ENCODE results near the gene CSAD. TPM values are rescaled to one million over a fixed set of nuclear protein-coding genes. Genes with fewer than 3 reads are reported as not detected.

CSAD gene
- total RNA-seq, 4 donors from 2014 or later = 4.1 to 67.6 (median 42.6) TPM

DNA sequence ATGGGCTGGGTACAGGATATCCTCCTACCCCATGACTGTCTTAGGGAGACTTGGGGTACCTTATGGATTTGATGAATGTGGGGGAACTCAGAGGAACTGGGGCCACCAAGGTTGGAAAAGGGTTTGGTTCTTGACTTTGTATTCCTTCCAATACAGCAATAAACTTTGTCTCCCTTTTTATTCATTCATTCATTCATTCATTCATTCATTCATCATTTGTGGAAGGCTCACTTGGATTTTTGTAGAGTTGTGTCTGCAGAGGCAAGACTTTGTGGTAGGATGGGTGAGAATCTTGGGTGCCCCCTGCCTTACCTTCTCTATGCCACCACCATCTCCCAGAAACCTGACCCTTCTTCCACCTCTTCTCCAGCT, 56.4 kb downstream of the CSAD start:
- DNase-seq = no peak
- Histone ChIP-seq H3K9me3 (no peaks in the 10 kb centered on the region), H3K36me3 (no peaks in the 10 kb centered on the region), H3K27me3 (no peaks in the 10 kb centered on the region), H3K27ac (no peak overlapping the region), H3K4me1 (no peaks in the 10 kb centered on the region), H3K4me3 (no peak overlapping the region)
- TF ChIP-seq CTCF (IDR thresholded peaks at IDR 0.05) (no peak), POLR2A (IDR thresholded peaks at IDR 0.05) (no peak)
- intact Hi-C loops (cut with DNase I; ENCODE audit: low total_unique reads) = no loop called here

DNA sequence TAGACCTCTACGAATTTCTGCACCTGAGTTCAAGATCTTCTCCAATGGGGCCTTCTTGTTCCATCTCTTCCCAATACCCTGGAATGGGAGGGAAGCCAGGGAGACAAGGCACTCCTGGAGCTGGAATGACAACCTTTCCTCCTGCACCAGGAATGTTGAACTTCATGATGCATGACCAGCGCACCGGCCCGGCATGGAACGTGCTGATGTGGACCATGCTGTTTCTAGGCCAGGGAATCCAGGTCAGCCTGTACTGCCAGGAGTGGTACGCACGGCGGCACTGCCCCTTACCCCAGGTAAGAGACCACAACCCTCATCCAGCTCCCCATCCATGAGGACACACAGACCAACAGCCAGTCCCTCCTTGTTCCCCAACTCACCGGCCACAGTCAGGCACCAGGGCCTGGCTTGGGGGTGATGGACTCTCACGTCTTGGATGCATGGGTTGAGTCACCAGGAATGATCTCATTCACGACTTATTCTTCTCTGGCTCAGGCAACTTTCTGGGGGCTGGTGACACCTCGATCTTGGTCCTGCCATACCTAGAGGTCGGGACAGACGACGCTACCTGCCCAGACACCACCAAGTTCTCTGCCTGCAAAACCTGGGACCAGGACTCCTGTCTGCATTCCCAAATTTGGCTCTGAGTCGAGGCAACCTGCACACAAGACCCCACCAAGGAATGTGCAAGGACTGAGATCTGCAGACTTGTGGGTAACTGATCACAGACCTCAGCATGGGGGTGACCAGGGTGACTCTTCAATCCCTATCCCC, 57.0 kb downstream of the CSAD start:
- Histone ChIP-seq H3K36me3 (no peaks in the 10 kb centered on the region), H3K27ac (no peak overlapping the region), H3K4me3 (no peak overlapping the region), H3K27me3 (no peaks in the 10 kb centered on the region), H3K4me1 (no peaks in the 10 kb centered on the region), H3K9me3 (no peaks in the 10 kb centered on the region)
- TF ChIP-seq POLR2A (IDR thresholded peaks at IDR 0.05) (no peak), CTCF (IDR thresholded peaks at IDR 0.05) (no peak)
- intact Hi-C loops (cut with DNase I; ENCODE audit: low total_unique reads) = no loop called here
- DNase-seq = no peak

- intact Hi-C loops (cut with DNase I; ENCODE audit: low total_unique reads) = no loop called here
- TF ChIP-seq POLR2A (IDR thresholded peaks at IDR 0.05) = no peak
- TF ChIP-seq CTCF (IDR thresholded peaks at IDR 0.05) = no peak
- no peak for DNase-seq
- no peaks in the 10 kb centered on the region for H3K27me3 ChIP-seq
- H3K36me3 ChIP-seq = no peaks in the 10 kb centered on the region
- no peak overlapping the region for H3K27ac ChIP-seq
- no peak overlapping the region for H3K4me3 ChIP-seq
- H3K4me1 ChIP-seq = no peaks in the 10 kb centered on the region
- H3K9me3 ChIP-seq = no peaks in the 10 kb centered on the region
Observed at GRCh38 chr12:53122961-53123468, 57.7 kb downstream of the CSAD start.

DNA sequence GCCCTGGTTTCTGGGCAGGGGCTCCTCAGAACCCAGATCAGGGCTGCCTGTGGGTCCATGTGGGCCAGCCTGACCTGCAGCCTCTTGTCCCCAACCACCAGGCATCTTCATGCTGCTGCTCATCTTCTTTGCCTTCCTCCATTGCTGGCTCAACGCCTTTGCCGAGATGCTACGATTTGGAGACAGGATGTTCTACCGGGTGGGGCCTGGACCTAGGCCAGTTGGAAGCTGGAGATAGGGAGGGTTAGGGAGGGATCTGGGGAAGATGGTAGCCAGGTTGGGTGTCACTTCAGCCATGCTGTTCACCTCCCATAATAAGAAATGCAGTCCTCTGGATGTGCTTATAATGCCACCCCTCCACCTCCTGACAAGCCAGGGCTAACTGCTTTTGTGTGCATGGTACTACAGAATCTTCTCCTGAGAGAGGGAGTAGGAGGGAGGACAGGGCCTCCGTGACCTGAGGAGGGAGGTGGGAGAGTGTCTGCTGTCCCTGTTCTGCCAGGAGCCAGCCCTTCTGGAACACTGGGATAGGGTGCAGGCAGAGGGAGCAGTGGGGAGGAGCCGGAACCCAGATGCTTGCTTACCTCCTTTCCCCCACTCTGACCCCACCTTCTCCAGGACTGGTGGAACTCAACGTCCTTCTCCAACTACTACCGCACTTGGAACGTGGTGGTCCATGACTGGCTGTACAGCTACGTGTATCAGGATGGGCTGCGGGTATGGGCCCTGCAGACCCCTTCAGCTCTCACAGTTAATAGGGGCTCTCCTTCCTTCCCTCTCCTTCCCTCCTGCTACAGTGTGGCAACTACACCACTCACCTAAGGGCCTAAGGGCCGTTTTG, 59.8 kb downstream of the CSAD start:
- DNase-seq = no peak

More for the DNA sequence above, 59.8 kb downstream of the CSAD start:
- TF ChIP-seq POLR2A (IDR thresholded peaks at IDR 0.05) (no peak), CTCF (IDR thresholded peaks at IDR 0.05) (no peak)
- Histone ChIP-seq H3K36me3 (no peaks in the 10 kb centered on the region), H3K27ac (no peak overlapping the region), H3K4me1 (no peaks in the 10 kb centered on the region), H3K4me3 (no peak overlapping the region), H3K27me3 (no peaks in the 10 kb centered on the region), H3K9me3 (no peaks in the 10 kb centered on the region)
- intact Hi-C loops (cut with DNase I; ENCODE audit: low total_unique reads) = no loop called here

All from uterus (tissue), 4 donors.